Ramos (cell line): ENCODE measurements around the gene PITPNM2.

Experiments
- in situ Hi-C: fragments of 300-500 bp; cut with MboI; formaldehyde crosslinking; loops from one replicate; pipeline ENCODE4 v1.14.3; 2022; ENCODE audit warnings: low sequenced_read_pairs; ENCODE audit not compliant: unreplicated experiment

The PITPNM2 gene

DNA sequence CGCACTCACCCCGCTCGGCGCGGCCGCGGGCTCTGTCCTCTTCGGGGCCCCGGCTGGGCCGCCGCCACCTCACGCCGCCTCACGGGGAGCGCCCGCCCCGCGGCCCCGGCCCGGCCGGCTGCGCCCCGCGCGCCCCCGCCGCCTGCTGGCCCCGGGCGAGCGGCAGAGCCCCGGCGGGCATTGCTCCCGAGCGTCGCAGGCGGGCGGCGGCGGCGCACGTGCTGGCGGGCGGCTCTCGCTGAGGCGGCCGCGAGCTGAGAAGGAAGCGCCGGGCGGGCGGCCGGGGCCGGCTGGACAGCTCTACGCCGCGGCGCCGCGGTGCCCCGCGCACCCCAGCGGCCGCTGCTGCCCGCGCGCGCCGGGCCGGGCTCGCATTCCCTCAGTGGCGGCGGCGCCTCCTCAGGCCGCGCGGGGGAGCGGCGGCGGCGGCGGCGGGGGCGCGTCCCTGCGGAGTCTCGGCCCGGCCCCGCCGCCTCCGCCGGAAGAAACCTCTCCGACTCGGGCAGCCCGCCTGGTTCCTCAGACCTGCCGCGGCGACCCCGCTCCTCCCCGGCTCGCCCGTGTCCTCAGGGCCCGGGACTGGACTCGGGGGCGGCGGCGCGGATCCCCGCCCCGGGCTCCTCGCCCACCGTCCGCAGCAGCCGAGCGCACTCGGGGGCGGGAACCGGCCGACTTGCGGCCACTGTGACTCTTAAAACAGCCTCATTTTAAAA lies at the start of gene PITPNM2:
PITPNM2 (minus strand) TSS at position 347 of the 713 bp plus-strand sequence. CDS start 116,500 bp downstream, outside the sequence.
- in situ Hi-C loops: no loop called here

DNA sequence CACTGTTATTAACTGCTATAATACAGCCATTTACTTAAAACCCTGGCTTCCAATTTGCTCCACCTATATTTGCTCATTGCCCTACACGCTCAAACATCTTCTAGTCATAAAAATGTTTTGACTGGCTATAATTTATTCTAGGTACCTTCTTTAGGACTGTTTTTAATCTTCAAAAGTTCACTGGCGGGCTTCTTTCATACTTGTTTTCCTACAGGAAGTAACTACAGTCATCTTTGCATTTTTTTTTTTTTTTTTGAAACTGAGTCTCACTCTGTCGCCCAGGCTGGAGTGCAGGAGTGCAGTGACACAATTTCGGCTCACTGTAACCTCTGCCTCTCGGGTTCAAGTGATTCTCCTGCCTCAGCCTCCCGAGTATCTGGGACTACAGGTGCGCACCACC lies 49.5 kb upstream of the PITPNM2 start:
- in situ Hi-C loops: no loop called here

GRCh38 chr12:123199936-123200335 lies 49.0 kb upstream of the PITPNM2 start:
- in situ Hi-C loops: no loop called here

DNA sequence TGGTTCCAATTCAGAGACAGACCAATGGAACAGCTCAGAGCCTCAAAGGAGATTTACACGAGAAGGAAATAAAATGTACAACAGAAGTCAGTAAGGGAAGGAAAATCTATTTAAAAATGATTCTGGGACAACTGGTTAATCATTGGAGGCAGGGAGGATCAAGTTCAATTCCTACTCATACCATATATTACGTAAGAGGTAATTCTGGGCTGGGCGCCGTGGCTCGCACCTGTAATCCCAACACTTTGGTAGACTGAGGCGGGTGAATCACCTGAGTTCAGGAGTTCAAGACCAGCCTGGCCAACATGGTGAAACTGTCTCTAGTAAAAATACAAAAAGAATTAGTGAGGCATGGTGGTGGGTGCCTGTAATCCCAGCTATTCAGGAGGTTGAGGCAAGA lies 36.7 kb upstream of the PITPNM2 start:
- in situ Hi-C loops: no loop called here

- in situ Hi-C loops: no loop called here
Measured at GRCh38 chr12:123180171-123180570, 29.3 kb upstream of the PITPNM2 start.

- in situ Hi-C loops: no loop called here
Measured at GRCh38 chr12:123171967-123172366, 21.1 kb upstream of the PITPNM2 start.

- in situ Hi-C loops: no loop called here
Measured at GRCh38 chr12:123167329-123167728, 16.4 kb upstream of the PITPNM2 start.

DNA sequence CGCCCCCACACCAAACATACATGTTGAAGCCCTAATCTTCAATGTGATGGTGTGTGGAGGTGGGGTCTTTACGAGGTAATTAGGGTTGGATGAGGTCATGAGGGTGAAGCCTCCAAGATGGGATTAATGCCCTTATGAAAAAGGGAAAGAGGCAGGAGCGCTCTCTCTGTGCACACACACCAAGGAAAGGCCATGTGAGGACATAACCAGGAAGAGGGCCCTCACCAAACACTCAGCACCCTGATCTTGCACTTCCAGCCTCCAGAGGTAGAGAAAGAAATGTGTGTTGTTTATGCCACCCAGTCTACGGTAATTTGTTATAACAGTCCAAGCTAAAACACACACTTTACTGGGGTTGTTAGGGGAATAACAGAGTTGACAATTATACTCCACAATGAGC lies 14.6 kb upstream of the PITPNM2 start:
- in situ Hi-C loops: no loop called here

DNA sequence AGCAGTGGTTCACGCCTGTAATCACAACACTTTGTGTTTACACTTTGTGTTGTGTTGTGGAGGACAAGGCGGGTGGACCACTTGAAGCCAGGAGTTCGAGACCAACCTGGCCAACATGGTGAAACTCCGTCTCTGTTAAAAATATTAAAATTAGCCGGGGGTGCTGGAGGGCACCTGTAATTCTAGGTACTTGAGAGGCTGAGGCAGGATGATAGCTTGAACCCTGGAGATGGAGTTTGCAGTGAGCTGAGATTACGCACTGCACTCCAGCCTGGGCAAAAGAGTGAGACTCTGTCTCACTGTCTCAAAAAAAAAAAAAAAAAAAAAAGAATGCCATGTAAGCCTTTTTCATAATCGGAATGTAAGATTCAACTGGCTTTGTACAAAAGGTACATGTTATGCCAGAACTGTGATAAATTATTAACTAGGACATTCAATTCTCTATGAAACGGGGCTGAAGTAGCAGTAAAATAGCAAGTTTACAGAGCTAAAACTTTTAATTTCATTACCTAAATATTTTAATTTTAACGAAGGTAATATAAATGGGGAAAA lies 13.9 kb upstream of the PITPNM2 start:
- in situ Hi-C loops: no loop called here

- in situ Hi-C loops: no loop called here
Measured at GRCh38 chr12:123164222-123164621, 13.3 kb upstream of the PITPNM2 start.

DNA sequence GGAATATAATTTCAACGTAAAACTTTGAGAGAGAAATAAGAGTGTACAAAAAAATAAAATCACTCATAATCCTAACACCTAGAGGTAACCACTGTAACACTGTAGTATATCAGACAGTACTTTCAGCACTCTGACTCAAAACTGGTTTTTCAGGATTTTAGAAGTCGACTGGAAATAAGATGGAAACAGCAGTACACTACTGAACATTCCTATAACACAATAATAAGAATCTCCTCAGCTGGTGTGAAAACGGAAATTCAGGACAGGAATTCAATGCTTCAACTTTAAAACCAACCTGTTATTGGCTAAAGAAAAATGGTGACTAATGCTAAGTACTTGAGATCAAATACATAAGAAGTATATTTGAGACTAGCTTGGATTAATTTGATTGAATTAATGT lies 12.3 kb upstream of the PITPNM2 start:
- in situ Hi-C loops: no loop called here

- in situ Hi-C loops: no loop called here
Measured at GRCh38 chr12:123160801-123161487, 10.1 kb upstream of the PITPNM2 start.

DNA sequence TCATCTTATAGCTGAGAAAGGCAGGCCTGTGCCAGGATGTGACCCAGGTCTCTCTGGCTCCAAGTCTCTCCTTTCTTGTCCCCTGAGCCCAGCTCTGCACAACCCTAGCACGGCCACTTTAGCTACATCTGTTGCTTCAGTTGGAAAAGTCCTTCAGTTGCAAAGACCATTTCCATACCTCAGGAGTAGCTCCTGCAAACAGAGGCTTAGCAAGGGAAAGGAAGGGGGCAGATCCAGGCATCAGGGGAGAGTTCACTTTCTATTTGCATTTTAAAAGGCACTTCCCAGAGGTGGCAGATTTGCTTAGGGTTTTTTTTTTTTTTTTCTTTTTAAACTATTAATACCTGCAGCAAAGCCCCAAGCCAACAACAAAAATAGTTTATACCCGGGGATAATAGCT lies 3.0 kb upstream of the PITPNM2 start:
- in situ Hi-C loops: no loop called here

DNA sequence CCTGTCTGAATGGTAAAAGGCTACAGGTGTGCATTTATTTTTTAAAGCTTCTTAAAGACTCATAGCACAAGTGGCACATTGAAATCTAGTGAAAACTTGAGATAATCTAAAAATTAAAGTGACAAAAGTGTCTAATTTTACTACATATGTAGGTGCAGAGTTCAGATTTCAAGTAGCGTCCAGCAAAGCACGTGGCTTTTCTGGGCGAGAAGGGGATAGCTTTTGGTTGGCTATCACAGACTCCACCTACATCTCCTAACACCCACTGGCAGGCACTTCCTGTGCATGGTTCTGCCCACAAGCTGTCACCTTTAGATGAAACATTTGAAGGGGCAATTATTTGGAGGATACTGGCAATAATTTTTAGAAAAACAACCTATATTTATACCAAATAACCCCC lies 1.9 kb upstream of the PITPNM2 start:
- in situ Hi-C loops: no loop called here

DNA sequence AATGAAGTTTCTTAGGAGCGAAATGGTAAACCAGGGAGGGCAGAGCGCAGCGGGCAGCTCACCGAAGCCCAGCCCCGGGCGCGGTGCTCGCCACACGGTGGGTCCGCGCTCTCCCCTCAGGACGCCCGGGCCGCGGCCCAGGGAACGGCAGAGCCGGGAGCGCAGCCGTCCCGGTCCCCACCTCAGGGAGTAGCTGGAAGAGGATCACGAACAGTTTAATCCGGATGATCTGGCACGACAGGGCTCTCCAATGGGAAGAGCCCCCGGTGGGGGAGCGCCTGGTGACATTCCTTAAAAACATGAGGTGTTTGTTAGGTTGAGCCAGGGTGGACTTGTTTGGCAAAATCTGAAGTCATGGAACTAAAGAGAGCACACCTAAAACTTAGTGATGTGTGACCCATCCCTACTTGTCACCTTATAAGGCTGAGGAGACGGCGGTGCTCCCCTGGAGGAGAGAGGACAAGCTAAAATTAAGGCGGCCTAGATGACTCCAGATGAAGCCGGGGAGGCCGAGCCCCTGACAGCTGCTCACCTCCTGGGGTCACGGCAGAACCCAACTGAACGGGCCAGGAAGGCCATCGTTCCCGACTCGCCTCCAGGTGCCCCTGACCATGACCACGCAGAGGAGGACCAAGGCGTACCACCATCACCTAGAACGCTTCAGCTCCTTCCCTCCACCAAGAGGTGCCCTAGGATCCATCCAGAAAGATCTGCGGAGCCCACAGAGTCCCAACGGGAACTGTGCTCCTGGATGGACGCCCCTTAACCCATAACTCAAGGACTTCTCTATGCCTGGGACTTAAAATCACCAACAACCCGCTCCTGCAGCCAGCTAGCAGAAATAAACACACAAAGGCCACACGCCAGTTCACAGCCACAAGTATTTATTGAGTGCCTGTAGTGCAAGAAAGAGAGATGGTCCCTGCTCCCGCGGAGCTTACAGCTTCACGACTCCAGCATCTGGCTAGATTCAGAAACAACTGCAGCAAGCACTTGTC lies 866 bp upstream of the PITPNM2 start:
- in situ Hi-C loops: no loop called here

DNA sequence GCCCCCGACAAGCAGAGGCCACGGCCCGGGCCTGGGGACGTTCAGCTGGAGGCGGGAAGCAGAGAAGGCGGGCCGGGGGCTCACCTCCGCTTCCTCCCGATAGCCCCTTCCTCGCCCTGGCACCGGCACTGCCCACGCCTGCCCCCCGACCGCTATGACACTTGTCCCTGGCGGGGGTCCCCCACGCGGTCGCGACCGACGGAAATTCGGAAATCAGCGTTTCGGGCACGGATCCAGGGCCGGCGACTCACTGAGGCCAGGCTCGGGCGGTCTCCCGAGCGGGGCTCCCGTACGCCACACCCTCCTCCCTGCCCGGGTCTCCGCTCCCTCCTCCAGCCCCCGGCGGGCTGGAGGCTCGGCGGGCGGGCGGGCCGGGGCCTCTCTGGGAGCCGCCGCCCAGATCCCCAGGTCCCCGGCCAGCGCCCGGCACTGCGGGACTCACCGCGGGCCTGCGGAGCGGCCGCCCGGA lies 581 bp downstream of the PITPNM2 start:
- in situ Hi-C loops: no loop called here

GRCh38 chr12:123149501-123150274 lies 1.2 kb downstream of the PITPNM2 start:
- in situ Hi-C loops: loop anchor here (25.0 kb wide), 1 partner anchor 1137 kb away; the partner anchor contains the start of gene BCL7A

DNA sequence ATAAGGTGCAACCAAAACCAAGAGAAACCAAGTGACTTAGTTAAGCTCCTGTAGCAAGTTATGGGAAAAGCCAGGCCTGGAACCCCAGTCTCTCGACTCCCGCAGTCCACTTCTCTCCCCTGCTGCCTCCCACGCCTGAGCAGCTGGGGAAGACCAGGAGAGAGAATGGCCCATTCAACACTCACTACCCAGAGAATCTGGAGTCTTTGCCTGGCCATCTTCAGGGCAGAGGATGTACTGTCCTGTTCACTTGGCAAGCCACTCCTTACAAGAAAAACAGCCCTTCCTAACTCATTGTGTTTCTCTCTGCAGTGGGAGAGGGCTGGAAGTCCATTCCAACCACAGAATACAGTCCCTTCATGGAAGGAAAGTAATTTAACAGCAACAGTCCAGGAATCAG lies 1.8 kb downstream of the PITPNM2 start:
- in situ Hi-C loops: loop anchor here (25.0 kb wide), 1 partner anchor 1137 kb away; the partner anchor contains the start of gene BCL7A

- in situ Hi-C loops: loop anchor here (25.0 kb wide), 1 partner anchor 1136 kb away; the partner anchor contains the start of gene BCL7A
Measured at GRCh38 chr12:123148655-123149054, 2.2 kb downstream of the PITPNM2 start.
